Endothelial cell of umbilical vein (primary cell): ENCODE measurements around the gene TP53RK. TPM values are rescaled to one million over a fixed set of nuclear protein-coding genes. Genes with fewer than 3 reads are reported as not detected.

Source experiments
- BruUV-seq: library from RNA; stranded (reverse); fragments of 400-500 nt; replicated peaks from 2 replicates; lab custom pipeline; 2021; lab: Mats Ljungman, UMichigan
- CTCF ChIA-PET: fragments of 300-600, 350-600 bp; sonication (Branson Sonifier 250); formaldehyde crosslinking; loops from one replicate; lab custom pipeline; 2021; ENCODE audit warnings: antibody characterized with exemption, inconsistent platforms; lab: Charles Lee
- POLR2A ChIA-PET: fragments of 300-600, 350-600 bp; sonication (Branson Sonifier 250); formaldehyde crosslinking; loops from one replicate; lab custom pipeline; 2021; ENCODE audit warnings: antibody characterized with exemption, inconsistent platforms; lab: Charles Lee
- DNase-seq: peaks from one replicate; pipeline ENCODE4 v3.0.0-alpha.2; 2011; ENCODE audit warnings: low read depth, low spot score
- FAIRE-seq: peaks from 2 replicates; lab custom pipeline; 2011; peaks lifted over from hg19 to GRCh38; lab: Jason Lieb, UNC
- H2AFZ ChIP-seq: 2 replicates; pipeline ENCODE4 v1.6.0; 2012; ENCODE audit warnings: low read depth, low read length, control low read depth, inconsistent platforms
- H3K27ac ChIP-seq: 2 replicates; pipeline ENCODE4 v1.5.1; 2011; ENCODE audit warnings: low read depth, mild to moderate bottlenecking, control low read depth, low read length, moderate library complexity; ENCODE audit not compliant: insufficient read depth
- H3K27me3 ChIP-seq, 2 experiments: 2 replicates each; pipeline versions ENCODE4 v1.6.0 to v1.6.1; 2011; ENCODE audit warnings: low read length in 2 of 2, mixed read lengths in 1 of 2; ENCODE audit not compliant: control insufficient read depth in 2 of 2, insufficient read depth in 2 of 2
- H3K36me3 ChIP-seq, 2 experiments: 2 replicates in 1 of 2; 3 replicates in 1 of 2; pipeline ENCODE4 v1.5.1; 2011; ENCODE audit warnings: low read length in 2 of 2, mild to moderate bottlenecking in 1 of 2, moderate library complexity in 1 of 2; ENCODE audit not compliant: control insufficient read depth in 2 of 2, insufficient read depth in 2 of 2; ENCODE audit errors: extremely low read depth in 1 of 2
- H3K4me1 ChIP-seq: 3 replicates; pipeline ENCODE4 v1.5.1; 2011; ENCODE audit warnings: mild to moderate bottlenecking, low read length; ENCODE audit not compliant: control insufficient read depth, insufficient read depth; ENCODE audit errors: extremely low read depth
- H3K4me2 ChIP-seq: 2 replicates; pipeline ENCODE4 v1.6.1; 2011; ENCODE audit warnings: low read length, control low read depth, mixed read lengths; ENCODE audit not compliant: insufficient read depth
- H3K4me3 ChIP-seq, 3 experiments: fragments of 200-600 bp in 1 of 3; sonication (generic), shearing (Covaris generic) in 1 of 3; replicated peaks in 1 of 3; 2 replicates each; pipeline ENCODE4 v1.5.1; 2011 to 2016; ENCODE audit warnings: control low read depth in 3 of 3, low read length in 3 of 3, mild to moderate bottlenecking in 2 of 3, inconsistent platforms in 1 of 3, low read depth in 1 of 3, moderate library complexity in 1 of 3; ENCODE audit not compliant: insufficient read depth in 1 of 3
- H3K79me2 ChIP-seq: 2 replicates; pipeline ENCODE4 v1.6.0; 2012; ENCODE audit warnings: low read length, inconsistent platforms; ENCODE audit not compliant: control insufficient read depth, insufficient read depth
- H3K9ac ChIP-seq: replicated peaks from 2 replicates; pipeline ENCODE3; 2011; ENCODE audit warnings: low read length, control low read depth; ENCODE audit not compliant: insufficient read depth; ENCODE audit errors: extremely low read depth
- H3K9me1 ChIP-seq: replicated peaks from 3 replicates; pipeline ENCODE4 v1.6.0; 2011; ENCODE audit warnings: mild to moderate bottlenecking, low read length; ENCODE audit not compliant: control insufficient read depth, insufficient read depth; ENCODE audit errors: extremely low read depth
- H3K9me3 ChIP-seq: replicated peaks from 2 replicates; pipeline ENCODE4 v1.5.1; 2012; ENCODE audit warnings: low read length, inconsistent platforms; ENCODE audit not compliant: control insufficient read depth, insufficient read depth
- H4K20me1 ChIP-seq: replicated peaks from 2 replicates; pipeline ENCODE3; 2011; ENCODE audit warnings: mild to moderate bottlenecking, low read length; ENCODE audit not compliant: control insufficient read depth, insufficient read depth; ENCODE audit errors: extremely low read depth
- CTCF ChIP-seq, 2 donors: IDR thresholded peaks; 1 replicate in 1 of 2; 2 replicates in 1 of 2; pipeline ENCODE4 v1.5.1; 2011; ENCODE audit warnings: low read length in 2 of 2, mild to moderate bottlenecking in 2 of 2, moderate library complexity in 2 of 2, control low read depth in 1 of 2, inconsistent platforms in 1 of 2, low read depth in 1 of 2; ENCODE audit not compliant: insufficient read depth in 1 of 2; ENCODE audit errors: extremely low read depth in 1 of 2
- EZH2 ChIP-seq: IDR thresholded peaks from 2 replicates; pipeline ENCODE4 v1.6.1; 2012; ENCODE audit warnings: borderline replicate concordance, low read depth, mild to moderate bottlenecking, moderate library complexity, low read length, inconsistent platforms; ENCODE audit not compliant: severe bottlenecking
- FOS ChIP-seq: IDR thresholded peaks from 2 replicates; pipeline ENCODE4 v1.6.1; 2011; ENCODE audit warnings: mild to moderate bottlenecking, low read length, moderate library complexity, borderline replicate concordance; ENCODE audit not compliant: insufficient read depth
- GATA2 ChIP-seq: IDR thresholded peaks from 2 replicates; pipeline ENCODE4 v1.7.0; 2011; ENCODE audit warnings: low read depth, mild to moderate bottlenecking, moderate library complexity, mixed read lengths, low read length; ENCODE audit not compliant: insufficient read length, insufficient read depth
- JUN ChIP-seq: IDR thresholded peaks from 2 replicates; pipeline ENCODE4 v1.6.1; 2011; ENCODE audit warnings: borderline replicate concordance, low read depth; ENCODE audit not compliant: insufficient read length, insufficient read depth
- MAX ChIP-seq: IDR thresholded peaks from 2 replicates; pipeline ENCODE4 v1.6.1; 2011; ENCODE audit not compliant: insufficient read depth, insufficient read length
- MYC ChIP-seq: IDR thresholded peaks from one replicate; pipeline ENCODE4 v1.6.1; 2011; ENCODE audit warnings: mild to moderate bottlenecking, low read depth, low read length
- POLR2A ChIP-seq: IDR thresholded peaks from 2 replicates; pipeline ENCODE4 v1.6.1; 2012; ENCODE audit warnings: low read depth, mild to moderate bottlenecking, control low read depth, low read length
- POLR2AphosphoS5 ChIP-seq: IDR thresholded peaks from 2 replicates; pipeline ENCODE4 v1.6.1; 2012; ENCODE audit warnings: low read depth, mild to moderate bottlenecking, control low read depth, low read length, moderate library complexity; ENCODE audit not compliant: insufficient read depth
- dilution Hi-C: fragments of 300-500 bp; cut with MboI; formaldehyde crosslinking; loops from one replicate; pipeline ENCODE4 v1.15.0; 2019; ENCODE audit warnings: low sequenced_read_pairs; ENCODE audit not compliant: extremely low pct_ligation_motif_present
- intact Hi-C: fragments of 100-400 bp; cut with micrococcal nuclease; formaldehyde crosslinking; loops from one replicate; pipeline ENCODE4 v1.10.0; 2022
- polyA plus RNA-seq, 4 experiments: library from polyadenylated mRNA; depleted of rRNA in 3 of 4; stranded (reverse) in 3 of 4; unstranded in 1 of 4; fragments of >200 nt; gene quantifications; 2 replicates each; pipeline versions ENCODE4 v1.2.1 to v1.2.3, GENCODE V29; 2011 to 2012; ENCODE audit warnings: missing spikeins in 1 of 4
- total RNA-seq: library from RNA; stranded (reverse); gene quantifications from 2 replicates; pipeline ENCODE4 v1.2.3, GENCODE V29; 2021

TP53RK gene
- total and polyA plus RNA-seq, 2 donors (not counting 3 experiments of a cell fraction or from before 2014, with no cell fraction given): 7.0 to 13.1 TPM

GRCh38 chr20:46683011-46683667, 6.1 kb downstream of the TP53RK start:
- FAIRE-seq (no peak), DNase-seq (peak; percentile 58)
- intact Hi-C loops (no loop called here), dilution Hi-C loops (no loop called here)
- H3K9ac ChIP-seq: no peak overlapping the region
- H2AFZ ChIP-seq: no peak overlapping the region
- ChIA-PET CTCF (interaction anchor here (1.0 to 6.0 kb wide), 7 partner anchors 9 to 170 kb away, joined by 3 to 49 read pairs (median 3); partner anchors contain the start of gene ZNF334), POLR2A (no interaction called here)
- no TSS peak for BruUV-seq
- H3K27me3 ChIP-seq: no peaks in the 10 kb centered on the region
- peaks cover 2% of the 10 kb centered on the region for H4K20me1 ChIP-seq
- no peaks in the 10 kb centered on the region for H3K9me3 ChIP-seq
- peaks cover 26% of the 10 kb centered on the region for H3K79me2 ChIP-seq
- H3K4me3 ChIP-seq: no peak overlapping the region
- no peak overlapping the region for H3K27ac ChIP-seq
- TF ChIP-seq MYC: no peak
- no peak for TF ChIP-seq EZH2
- no peak for TF ChIP-seq CTCF (IDR thresholded peaks at IDR 0.05; ENCODE audit: extremely low read depth in 1 of 2, insufficient read depth in 1 of 2, low read depth in 1 of 2, low read length in 2 of 2)
- no peak for TF ChIP-seq POLR2AphosphoS5
- TF ChIP-seq POLR2A: no peak
- TF ChIP-seq FOS: no peak
- TF ChIP-seq MAX: no peak
- no peak for TF ChIP-seq GATA2
- TF ChIP-seq JUN: no peak
- H3K36me3 ChIP-seq: peaks cover 2 to 5% of the 10 kb centered on the region in 2 experiments
- H3K4me1 ChIP-seq: peaks cover 12% of the 10 kb centered on the region
- H3K4me2 ChIP-seq: no peak overlapping the region
- no peaks in the 10 kb centered on the region for H3K9me1 ChIP-seq
